Stomach (tissue), 4 donors: Measurements from ENCODE around the gene PRELID3B.

Experiments
- EP300 ChIP-seq: sonication (generic); formaldehyde crosslinking; IDR thresholded peaks from one replicate; pipeline ENCODE4 v1.6.1; 2017; ENCODE audit warnings: antibody characterized with exemption
- POLR2AphosphoS5 ChIP-seq, 3 donors: sonication (generic); formaldehyde crosslinking; IDR thresholded peaks; one replicate each; pipeline ENCODE4 v1.6.1; 2016; ENCODE audit warnings: antibody characterized with exemption in 3 of 3
- TF ChIP-seq, protein P1 (sequence below), 7 experiments: fragments of 450-650 bp in 4 of 7; fragments of 200-600 bp in 3 of 7; sonication (generic) in 3 of 7; IDR thresholded peaks; one replicate each; pipeline ENCODE4 v1.5.1; 2016 to 2019; ENCODE audit warnings: antibody characterized with exemption in 7 of 7, control low read depth in 2 of 7, mild to moderate bottlenecking in 1 of 7

DNA sequence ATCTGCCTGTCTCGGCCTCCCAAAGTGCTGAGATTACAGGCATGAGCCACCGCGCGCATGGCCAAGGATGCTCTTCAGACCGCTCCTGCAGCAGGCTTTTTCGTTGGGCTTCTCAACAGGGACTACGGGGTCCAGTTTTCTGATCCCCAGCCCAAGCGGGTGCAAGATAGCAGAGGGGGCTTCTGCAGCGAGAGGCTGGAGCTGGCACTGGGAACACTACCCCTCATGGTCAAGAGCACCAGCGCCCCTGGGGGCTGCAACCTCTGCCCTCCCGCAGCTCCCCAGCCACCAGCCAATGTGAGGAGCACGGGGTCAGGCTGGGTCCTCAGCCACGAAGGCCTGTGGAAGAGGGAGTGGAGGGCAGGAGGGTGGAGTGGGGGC lies 41.5 kb downstream of the PRELID3B start:
- TF ChIP-seq, protein P1, sequence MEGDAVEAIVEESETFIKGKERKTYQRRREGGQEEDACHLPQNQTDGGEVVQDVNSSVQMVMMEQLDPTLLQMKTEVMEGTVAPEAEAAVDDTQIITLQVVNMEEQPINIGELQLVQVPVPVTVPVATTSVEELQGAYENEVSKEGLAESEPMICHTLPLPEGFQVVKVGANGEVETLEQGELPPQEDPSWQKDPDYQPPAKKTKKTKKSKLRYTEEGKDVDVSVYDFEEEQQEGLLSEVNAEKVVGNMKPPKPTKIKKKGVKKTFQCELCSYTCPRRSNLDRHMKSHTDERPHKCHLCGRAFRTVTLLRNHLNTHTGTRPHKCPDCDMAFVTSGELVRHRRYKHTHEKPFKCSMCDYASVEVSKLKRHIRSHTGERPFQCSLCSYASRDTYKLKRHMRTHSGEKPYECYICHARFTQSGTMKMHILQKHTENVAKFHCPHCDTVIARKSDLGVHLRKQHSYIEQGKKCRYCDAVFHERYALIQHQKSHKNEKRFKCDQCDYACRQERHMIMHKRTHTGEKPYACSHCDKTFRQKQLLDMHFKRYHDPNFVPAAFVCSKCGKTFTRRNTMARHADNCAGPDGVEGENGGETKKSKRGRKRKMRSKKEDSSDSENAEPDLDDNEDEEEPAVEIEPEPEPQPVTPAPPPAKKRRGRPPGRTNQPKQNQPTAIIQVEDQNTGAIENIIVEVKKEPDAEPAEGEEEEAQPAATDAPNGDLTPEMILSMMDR (IDR thresholded peaks at IDR 0.05): no peak
- no peak for TF ChIP-seq EP300
- no peak for TF ChIP-seq POLR2AphosphoS5 (IDR thresholded peaks at IDR 0.05)
